BJ (cell line): Measurements from ENCODE around the gene AIP. TPM values are rescaled to one million over a fixed set of nuclear protein-coding genes. Genes with fewer than 3 reads are reported as not detected.

ENCODE experiments used
- CTCF ChIA-PET: fragments of 350-600 bp; formaldehyde crosslinking; extraction: SDS; loops from one replicate; lab custom pipeline; 2021; ENCODE audit warnings: antibody characterized with exemption, inconsistent platforms; lab: Yijun Ruan, JAX
- POLR2A ChIA-PET: fragments of 300-600 bp; sonication (Branson Sonifier 250); formaldehyde crosslinking; extraction: SDS; loops from one replicate; lab custom pipeline; 2021; ENCODE audit warnings: antibody characterized with exemption; lab: Charles Lee
- DNase-seq: peaks from one replicate; pipeline ENCODE4 v3.0.0-alpha.2; 2011; ENCODE audit warnings: low read depth
- H3K27me3 ChIP-seq: 2 replicates; pipeline ENCODE4 v1.6.0; 2011; ENCODE audit warnings: low read length; ENCODE audit not compliant: control insufficient read depth, insufficient read depth
- H3K36me3 ChIP-seq: 2 replicates; pipeline ENCODE4 v1.5.1; 2011; ENCODE audit warnings: low read length; ENCODE audit not compliant: control insufficient read depth, insufficient read depth
- H3K4me3 ChIP-seq: 2 replicates; pipeline ENCODE4 v1.5.1; 2011; ENCODE audit warnings: low read depth, mild to moderate bottlenecking, control low read depth, low read length
- polyA plus RNA-seq: library from polyadenylated mRNA; depleted of rRNA; stranded (reverse); fragments of >200 nt; gene quantifications from 2 replicates; pipeline ENCODE4 v1.2.3, GENCODE V29; 2011
- TF ChIP-seq, protein P1 (sequence below): IDR thresholded peaks from 2 replicates; pipeline ENCODE4 v1.5.1; 2011; ENCODE audit warnings: low read depth, mild to moderate bottlenecking, control low read depth, inconsistent platforms, low read length, moderate library complexity; ENCODE audit not compliant: insufficient read depth

AIP gene
- polyA plus RNA-seq, 1 experiment = 133 TPM

DNA sequence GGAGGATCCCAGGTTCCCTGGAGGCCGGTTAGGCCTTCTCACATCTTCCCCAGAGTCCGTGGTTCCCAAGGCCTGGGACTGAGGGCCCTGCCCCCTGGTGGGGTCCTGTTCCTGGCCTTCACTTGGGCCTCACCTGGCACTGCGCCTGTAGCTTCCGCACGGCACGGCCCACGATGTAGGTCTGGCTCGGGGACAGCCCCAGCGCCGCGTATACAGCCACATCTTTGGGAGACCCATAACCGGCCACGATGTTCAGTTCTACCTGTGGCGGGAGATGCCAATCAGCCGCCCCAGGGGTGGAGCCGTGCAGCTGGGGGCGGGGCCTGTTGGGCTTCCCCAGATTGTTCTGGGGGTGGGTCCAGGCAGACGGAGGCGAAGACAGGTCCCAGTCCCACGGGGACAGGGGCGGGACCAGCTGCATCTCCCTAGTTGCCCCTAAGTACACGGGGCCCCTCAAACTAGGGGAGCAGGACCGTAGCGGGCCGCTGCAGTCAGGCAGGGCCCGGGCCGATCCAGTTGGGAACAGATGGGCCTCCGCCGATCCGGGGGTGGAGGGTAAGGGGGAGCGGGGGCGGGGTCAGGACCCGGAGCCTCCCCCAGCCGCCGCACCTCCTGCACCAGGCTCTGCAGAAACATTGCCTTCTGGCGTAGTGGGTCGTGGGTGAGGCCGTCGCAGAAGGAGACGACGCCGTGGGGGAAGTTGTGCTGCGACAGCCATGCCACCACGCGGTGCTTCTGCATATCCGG, 10.1 kb downstream of the AIP start:
- Histone ChIP-seq H3K27me3 (no peaks in the 10 kb centered on the region), H3K4me3 (no peak overlapping the region), H3K36me3 (peaks cover 34% of the 10 kb centered on the region)
- CTCF ChIA-PET = interaction anchor here (0.8 kb wide), 1 partner anchor 142 kb away, joined by 3 read pairs; no protein-coding TSS in a partner anchor
- TF ChIP-seq, protein P1, sequence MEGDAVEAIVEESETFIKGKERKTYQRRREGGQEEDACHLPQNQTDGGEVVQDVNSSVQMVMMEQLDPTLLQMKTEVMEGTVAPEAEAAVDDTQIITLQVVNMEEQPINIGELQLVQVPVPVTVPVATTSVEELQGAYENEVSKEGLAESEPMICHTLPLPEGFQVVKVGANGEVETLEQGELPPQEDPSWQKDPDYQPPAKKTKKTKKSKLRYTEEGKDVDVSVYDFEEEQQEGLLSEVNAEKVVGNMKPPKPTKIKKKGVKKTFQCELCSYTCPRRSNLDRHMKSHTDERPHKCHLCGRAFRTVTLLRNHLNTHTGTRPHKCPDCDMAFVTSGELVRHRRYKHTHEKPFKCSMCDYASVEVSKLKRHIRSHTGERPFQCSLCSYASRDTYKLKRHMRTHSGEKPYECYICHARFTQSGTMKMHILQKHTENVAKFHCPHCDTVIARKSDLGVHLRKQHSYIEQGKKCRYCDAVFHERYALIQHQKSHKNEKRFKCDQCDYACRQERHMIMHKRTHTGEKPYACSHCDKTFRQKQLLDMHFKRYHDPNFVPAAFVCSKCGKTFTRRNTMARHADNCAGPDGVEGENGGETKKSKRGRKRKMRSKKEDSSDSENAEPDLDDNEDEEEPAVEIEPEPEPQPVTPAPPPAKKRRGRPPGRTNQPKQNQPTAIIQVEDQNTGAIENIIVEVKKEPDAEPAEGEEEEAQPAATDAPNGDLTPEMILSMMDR = no peak
- POLR2A ChIA-PET = no interaction called here
- DNase-seq = no peak

DNA sequence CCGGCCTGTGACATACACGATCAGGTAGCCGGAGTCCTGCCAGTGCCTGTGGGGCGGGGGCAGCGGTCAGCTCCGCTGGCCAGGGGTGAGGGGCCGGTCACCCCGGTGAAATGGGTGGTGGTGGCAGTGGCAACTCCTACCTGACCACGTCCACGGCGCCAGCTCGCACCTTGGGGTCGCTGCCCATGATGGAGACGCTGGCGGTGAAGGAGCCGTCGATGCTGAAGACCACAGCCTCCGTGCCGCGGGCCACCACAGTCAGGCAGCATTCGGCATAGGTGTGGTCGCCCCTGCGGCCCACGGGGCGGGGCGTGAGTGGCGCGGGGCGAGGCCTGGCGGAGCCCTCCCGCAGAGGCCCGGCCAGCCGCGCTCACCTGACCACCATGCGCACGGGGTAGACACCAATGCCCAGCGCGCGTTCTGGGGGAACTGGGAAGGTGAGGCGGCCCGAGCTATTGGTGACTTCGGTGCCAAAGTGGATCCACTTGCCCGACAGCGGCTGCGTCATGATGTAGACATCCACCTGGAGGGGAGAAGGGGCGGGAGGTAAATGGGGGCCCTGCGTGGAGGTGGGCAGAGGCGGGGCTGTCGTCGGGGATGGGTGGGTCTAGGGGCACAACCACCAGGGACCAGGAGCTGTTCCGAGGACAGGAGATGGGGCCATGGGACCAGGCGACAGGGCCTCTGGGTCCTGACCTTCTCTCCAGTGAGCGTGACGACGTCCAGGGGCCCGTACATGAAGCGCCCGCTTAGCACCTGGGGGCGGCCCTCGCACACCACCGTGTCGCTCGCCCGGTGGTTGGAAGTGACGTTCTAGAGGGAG, 10.9 kb downstream of the AIP start:
- ChIA-PET CTCF (no interaction called here), POLR2A (no interaction called here)
- H3K36me3 ChIP-seq = peaks cover 32% of the 10 kb centered on the region
- no peak overlapping the region for H3K4me3 ChIP-seq
- TF ChIP-seq, protein P1 = no peak
- H3K27me3 ChIP-seq = no peaks in the 10 kb centered on the region
- no peak for DNase-seq

DNA sequence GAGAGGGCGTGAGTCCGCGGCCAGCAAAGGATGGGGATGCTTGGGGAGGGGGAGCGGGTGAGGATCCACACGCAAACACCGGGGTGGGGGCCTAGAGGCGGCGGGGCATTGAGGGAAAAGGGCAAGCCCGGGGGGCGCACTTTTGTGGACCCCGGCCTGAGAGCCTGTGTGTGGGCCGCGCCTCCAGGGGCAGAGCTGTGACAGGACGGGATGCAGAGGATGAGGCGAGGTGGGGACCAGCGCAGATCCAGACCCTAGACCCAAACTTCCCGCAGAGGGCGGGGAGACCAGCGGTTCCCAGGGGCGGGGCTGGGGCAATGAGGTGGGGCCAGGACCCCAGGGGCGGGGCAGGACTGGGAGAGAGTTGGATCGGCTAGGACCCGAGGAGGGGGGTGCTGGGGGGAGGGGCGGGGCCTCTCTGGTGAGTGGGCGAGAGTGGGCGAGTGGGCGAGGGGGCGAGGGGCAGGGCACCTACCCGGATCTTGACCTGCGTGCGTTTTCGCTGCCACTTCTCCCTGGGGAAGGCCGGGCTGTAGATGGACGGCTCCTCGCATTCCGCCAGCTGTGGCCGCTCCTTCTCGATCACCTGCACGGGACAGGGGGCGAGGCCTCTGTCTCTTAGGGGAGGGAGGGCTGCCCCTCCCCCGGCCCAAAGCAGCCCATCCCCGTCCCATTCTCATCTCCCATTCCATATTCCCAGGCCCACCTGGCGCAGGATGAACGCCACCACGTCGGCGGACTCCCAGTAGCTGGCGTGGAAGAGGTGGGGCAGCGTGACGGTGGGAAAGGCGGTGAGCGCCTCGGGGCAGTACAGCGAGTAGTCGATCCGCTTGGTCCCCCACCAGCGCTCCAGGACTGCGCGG, 11.8 kb downstream of the AIP start:
- H3K4me3 ChIP-seq = no peak overlapping the region
- TF ChIP-seq, protein P1 = no peak
- ChIA-PET POLR2A (no interaction called here), CTCF (no interaction called here)
- H3K27me3 ChIP-seq = no peaks in the 10 kb centered on the region
- DNase-seq = no peak
- peaks cover 29% of the 10 kb centered on the region for H3K36me3 ChIP-seq

DNA sequence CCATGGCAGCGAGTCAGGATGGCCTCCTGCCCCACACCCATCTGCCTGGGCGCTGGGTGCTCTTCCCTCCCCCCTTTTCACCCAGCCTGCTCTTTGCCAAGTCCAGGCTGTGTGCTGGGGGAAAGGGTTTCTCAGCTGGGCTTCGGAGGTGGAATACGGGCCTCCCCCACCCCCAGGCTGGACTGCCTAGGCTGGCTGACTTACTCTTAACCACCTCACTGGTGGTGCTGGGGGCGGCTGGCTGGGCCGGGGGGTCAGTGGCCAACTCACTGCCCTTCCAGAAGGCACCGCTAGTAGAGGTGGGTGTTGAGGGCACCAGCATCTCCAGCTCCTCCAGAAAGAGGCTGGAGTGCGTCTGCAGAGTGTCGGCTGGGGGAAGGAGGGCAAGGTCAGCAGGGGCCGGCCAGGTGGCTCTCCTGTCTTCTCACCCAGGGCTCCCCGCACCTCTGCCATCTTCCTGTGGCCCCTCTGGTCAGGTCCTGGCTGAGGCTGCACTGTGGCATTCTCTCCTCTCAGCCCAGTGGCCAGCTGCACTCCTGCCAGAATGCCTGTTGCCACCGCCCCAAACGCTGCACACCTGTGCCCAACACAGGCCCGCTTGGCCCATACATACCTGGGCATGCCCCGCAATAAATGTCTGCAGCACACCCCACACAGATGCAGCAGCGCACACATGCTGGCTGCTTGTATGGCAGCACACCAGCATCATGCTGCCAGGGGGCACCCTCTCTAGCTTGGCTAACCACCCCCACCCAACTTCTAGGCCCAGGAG, 12.6 kb downstream of the AIP start:
- Histone ChIP-seq H3K27me3 (no peaks in the 10 kb centered on the region), H3K36me3 (peaks cover 26% of the 10 kb centered on the region), H3K4me3 (no peak overlapping the region)
- TF ChIP-seq, protein P1 = no peak
- DNase-seq = no peak
- ChIA-PET CTCF (no interaction called here), POLR2A (no interaction called here)
